Mononuclear cell (primary cell): ENCODE results near the gene MAP3K15. TPM values are rescaled to one million over a fixed set of nuclear protein-coding genes. Genes with fewer than 3 reads are reported as not detected.

Source experiments
- total RNA-seq: library from RNA; depleted of rRNA; stranded (reverse); fragments of >200 nt; gene quantifications from one replicate; pipeline ENCODE4 v1.2.3, GENCODE V29; 2012

Gene MAP3K15
- total RNA-seq, 1 donor, result 0.10 TPM

Other genes starting within 250 kb of the MAP3K15 start
- gene PDHA1, start 171.6 kb downstream of the MAP3K15 start, total RNA-seq, result 20.9 TPM